ENCODE results near the gene SLC4A2. TPM values are rescaled to one million over a fixed set of nuclear protein-coding genes. Genes with fewer than 3 reads are reported as not detected.

The SLC4A2 gene
- total and polyA plus RNA-seq, 4 donors = 27.5 to 98.8 (median 72.6) TPM

DNA sequence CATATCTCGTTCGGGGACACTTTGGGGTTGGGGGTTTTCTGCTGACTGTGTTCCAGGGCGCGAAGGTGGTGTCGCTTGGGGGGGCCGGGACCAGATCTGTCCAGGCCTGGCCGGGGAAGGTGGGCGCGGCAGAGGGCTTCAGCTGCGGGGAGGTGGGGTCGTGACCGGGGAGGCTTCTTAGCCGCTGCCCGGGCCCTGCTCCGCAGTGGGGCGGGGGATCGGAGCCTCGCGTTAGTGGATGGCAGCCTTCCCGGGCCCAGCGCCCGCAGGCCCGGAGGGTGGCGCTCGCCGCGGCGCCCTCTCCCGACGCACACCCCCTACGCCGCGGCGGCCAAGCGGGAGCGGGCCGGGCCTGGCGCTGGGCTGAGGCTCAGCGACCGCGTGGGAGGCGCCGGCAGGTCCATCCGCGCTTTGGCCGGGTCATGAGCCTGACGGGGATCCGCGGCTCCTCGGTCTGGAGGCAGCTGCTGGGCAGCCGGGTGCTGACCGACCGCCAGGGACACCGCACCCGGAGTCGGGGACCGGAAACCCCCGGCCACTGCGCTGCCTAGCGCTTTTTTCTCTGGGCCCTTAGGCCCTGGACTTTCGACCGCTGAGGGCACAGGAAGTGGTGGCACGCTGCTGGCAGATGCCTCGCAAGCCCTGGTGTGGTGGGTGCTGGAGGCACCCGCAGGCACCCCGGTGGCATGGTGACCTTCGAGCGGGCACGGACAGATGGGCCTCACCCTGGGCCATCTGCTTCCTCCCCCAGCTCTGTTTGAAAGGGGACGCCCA is 28.0 kb downstream of the SLC4A2 start (continued):
- TF ChIP-seq, protein P1, sequence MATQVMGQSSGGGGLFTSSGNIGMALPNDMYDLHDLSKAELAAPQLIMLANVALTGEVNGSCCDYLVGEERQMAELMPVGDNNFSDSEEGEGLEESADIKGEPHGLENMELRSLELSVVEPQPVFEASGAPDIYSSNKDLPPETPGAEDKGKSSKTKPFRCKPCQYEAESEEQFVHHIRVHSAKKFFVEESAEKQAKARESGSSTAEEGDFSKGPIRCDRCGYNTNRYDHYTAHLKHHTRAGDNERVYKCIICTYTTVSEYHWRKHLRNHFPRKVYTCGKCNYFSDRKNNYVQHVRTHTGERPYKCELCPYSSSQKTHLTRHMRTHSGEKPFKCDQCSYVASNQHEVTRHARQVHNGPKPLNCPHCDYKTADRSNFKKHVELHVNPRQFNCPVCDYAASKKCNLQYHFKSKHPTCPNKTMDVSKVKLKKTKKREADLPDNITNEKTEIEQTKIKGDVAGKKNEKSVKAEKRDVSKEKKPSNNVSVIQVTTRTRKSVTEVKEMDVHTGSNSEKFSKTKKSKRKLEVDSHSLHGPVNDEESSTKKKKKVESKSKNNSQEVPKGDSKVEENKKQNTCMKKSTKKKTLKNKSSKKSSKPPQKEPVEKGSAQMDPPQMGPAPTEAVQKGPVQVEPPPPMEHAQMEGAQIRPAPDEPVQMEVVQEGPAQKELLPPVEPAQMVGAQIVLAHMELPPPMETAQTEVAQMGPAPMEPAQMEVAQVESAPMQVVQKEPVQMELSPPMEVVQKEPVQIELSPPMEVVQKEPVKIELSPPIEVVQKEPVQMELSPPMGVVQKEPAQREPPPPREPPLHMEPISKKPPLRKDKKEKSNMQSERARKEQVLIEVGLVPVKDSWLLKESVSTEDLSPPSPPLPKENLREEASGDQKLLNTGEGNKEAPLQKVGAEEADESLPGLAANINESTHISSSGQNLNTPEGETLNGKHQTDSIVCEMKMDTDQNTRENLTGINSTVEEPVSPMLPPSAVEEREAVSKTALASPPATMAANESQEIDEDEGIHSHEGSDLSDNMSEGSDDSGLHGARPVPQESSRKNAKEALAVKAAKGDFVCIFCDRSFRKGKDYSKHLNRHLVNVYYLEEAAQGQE (IDR thresholded peaks at IDR 0.05) = no peak
- no peak for TF ChIP-seq NR2F2 (IDR thresholded peaks at IDR 0.05)
- TF ChIP-seq RXRA (IDR thresholded peaks at IDR 0.05) = peak; percentile 38 to 49
- TF ChIP-seq, protein P2, sequence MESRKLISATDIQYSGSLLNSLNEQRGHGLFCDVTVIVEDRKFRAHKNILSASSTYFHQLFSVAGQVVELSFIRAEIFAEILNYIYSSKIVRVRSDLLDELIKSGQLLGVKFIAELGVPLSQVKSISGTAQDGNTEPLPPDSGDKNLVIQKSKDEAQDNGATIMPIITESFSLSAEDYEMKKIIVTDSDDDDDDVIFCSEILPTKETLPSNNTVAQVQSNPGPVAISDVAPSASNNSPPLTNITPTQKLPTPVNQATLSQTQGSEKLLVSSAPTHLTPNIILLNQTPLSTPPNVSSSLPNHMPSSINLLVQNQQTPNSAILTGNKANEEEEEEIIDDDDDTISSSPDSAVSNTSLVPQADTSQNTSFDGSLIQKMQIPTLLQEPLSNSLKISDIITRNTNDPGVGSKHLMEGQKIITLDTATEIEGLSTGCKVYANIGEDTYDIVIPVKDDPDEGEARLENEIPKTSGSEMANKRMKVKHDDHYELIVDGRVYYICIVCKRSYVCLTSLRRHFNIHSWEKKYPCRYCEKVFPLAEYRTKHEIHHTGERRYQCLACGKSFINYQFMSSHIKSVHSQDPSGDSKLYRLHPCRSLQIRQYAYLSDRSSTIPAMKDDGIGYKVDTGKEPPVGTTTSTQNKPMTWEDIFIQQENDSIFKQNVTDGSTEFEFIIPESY (IDR thresholded peaks at IDR 0.05) = no peak
- TF ChIP-seq GABPA (IDR thresholded peaks at IDR 0.05 in 1 of 2, conservative IDR thresholded peaks at IDR 0.05 in 1 of 2) = peak in 1 of 2 donors; percentile 61
- peak; percentile 67 for TF ChIP-seq HNF4G (IDR thresholded peaks at IDR 0.05)
- TF ChIP-seq FOXA2 (IDR thresholded peaks at IDR 0.05) = no peak
- TF ChIP-seq JUND (IDR thresholded peaks at IDR 0.05) = no peak

DNA sequence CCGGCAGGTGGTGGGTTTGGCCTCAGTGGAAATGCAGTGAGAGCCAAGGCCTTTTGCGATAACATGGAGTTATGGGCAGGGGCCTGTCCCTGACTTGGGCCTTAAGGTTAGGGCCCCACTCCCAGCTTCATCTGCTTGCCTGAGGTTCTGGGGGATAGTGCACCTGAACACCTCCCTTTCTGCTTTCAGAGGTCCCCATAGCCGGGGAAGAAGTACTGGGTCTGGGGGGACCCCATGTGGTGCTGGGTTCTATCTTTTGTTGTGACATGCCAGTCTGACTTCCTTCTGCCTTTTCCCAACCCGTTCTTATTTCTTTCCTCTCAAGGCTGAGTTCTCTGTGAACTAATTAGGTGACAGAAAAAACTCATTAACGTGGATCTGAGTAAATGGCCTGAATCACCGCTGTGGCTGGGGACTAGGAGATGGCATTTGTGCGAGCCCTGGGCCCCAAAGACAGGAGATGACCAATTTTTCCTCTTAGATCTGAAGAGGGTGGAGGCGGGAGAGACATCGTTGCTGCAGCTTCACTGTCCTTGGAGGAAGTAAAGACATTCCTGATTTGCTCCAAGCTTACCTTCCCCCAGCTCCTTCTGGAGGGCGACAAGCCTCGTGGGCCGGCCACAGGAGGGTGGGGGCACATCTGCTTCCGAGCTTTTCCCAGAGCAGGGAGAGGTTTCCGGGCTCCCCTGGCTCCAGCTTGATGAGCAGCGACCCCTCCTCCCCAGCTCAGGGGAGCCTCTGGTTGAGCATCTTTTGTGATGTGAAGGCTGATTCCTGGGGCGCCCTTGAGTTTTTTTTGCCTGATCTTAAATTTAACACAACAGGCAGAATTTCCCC is 28.8 kb downstream of the SLC4A2 start:
- TF ChIP-seq JUND (IDR thresholded peaks at IDR 0.05) (no peak), GABPA (IDR thresholded peaks at IDR 0.05 in 1 of 2, conservative IDR thresholded peaks at IDR 0.05 in 1 of 2) (no peak), HNF4G (IDR thresholded peaks at IDR 0.05) (no peak), HNF4A (conservative IDR thresholded peaks at IDR 0.05) (no peak), NR2F2 (IDR thresholded peaks at IDR 0.05) (no peak), EGR1 (IDR thresholded peaks at IDR 0.05; ENCODE audit: low read depth in 2 of 2) (no peak), TAF1 (conservative IDR thresholded peaks at IDR 0.05) (no peak), RAD21 (IDR thresholded peaks at IDR 0.05) (no peak), FOXA2 (IDR thresholded peaks at IDR 0.05) (no peak), FOXA1 (IDR thresholded peaks at IDR 0.05) (no peak)
- TF ChIP-seq, protein P3, sequence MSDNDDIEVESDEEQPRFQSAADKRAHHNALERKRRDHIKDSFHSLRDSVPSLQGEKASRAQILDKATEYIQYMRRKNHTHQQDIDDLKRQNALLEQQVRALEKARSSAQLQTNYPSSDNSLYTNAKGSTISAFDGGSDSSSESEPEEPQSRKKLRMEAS (IDR thresholded peaks at IDR 0.05) = no peak
- TF ChIP-seq, protein P4, sequence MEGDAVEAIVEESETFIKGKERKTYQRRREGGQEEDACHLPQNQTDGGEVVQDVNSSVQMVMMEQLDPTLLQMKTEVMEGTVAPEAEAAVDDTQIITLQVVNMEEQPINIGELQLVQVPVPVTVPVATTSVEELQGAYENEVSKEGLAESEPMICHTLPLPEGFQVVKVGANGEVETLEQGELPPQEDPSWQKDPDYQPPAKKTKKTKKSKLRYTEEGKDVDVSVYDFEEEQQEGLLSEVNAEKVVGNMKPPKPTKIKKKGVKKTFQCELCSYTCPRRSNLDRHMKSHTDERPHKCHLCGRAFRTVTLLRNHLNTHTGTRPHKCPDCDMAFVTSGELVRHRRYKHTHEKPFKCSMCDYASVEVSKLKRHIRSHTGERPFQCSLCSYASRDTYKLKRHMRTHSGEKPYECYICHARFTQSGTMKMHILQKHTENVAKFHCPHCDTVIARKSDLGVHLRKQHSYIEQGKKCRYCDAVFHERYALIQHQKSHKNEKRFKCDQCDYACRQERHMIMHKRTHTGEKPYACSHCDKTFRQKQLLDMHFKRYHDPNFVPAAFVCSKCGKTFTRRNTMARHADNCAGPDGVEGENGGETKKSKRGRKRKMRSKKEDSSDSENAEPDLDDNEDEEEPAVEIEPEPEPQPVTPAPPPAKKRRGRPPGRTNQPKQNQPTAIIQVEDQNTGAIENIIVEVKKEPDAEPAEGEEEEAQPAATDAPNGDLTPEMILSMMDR (IDR thresholded peaks at IDR 0.05; ENCODE audit: low read depth, low read length, missing input control) = no peak
- TF ChIP-seq, protein P5, sequence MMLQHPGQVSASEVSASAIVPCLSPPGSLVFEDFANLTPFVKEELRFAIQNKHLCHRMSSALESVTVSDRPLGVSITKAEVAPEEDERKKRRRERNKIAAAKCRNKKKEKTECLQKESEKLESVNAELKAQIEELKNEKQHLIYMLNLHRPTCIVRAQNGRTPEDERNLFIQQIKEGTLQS (IDR thresholded peaks at IDR 0.05) = no peak
- TF ChIP-seq, protein P2 (IDR thresholded peaks at IDR 0.05) = no peak
- Histone ChIP-seq H3K4me1 (ENCODE audit: control insufficient read depth in 4 of 4, insufficient read depth in 4 of 4, low read length in 3 of 4) (peaks cover 14 to 60% (median 44%) of the 10 kb centered on the region in 4 donors), H3K27me3 (ENCODE audit: control insufficient read depth in 4 of 4, insufficient read depth in 4 of 4, low read length in 3 of 4) (no peaks in the 10 kb centered on the region), H3K27ac (ENCODE audit: low read depth in 1 of 2, low read length in 2 of 2) (peak overlapping the region; percentile 81 to 93), H3K9ac (ENCODE audit: low read depth in 1 of 2, low read length in 2 of 2) (peak overlapping the region; percentile 64 to 79), H3K9me3 (ENCODE audit: control insufficient read depth in 4 of 4, low read length in 3 of 4) (no peaks in the 10 kb centered on the region), H3K4me3 (ENCODE audit: low read depth in 1 of 3, low read length in 3 of 3) (peak overlapping the region; percentile 75 to 91 (median 83)), H3K36me3 (ENCODE audit: control insufficient read depth in 4 of 4, insufficient read depth in 3 of 4, low read depth in 1 of 4, low read length in 3 of 4) (no peaks in the 10 kb centered on the region)
- WGBS = 45% methylated on average over 16 of the region's 16 CpGs
- no peak for DNase-seq (ENCODE audit: low spot score)
